IMR-90 (cell line): ENCODE measurements around the gene ZNF532.

Experiments used
- CEBPB ChIP-seq: IDR thresholded peaks from 2 replicates; pipeline ENCODE4 v1.6.1; 2012; ENCODE audit warnings: low read depth, low read length, improper control_type of control experiment
- POLR2A ChIP-seq: IDR thresholded peaks from 2 replicates; pipeline ENCODE4 v1.6.1; 2012; ENCODE audit warnings: mild to moderate bottlenecking, low read depth, low read length
- RAD21 ChIP-seq: IDR thresholded peaks from 2 replicates; pipeline ENCODE4 v1.6.1; 2012; ENCODE audit warnings: low read length, improper control_type of control experiment
- TF ChIP-seq, protein P1 (sequence below): conservative IDR thresholded peaks from 2 replicates; pipeline ENCODE4 v1.5.1; 2012; ENCODE audit warnings: mild to moderate bottlenecking, low read depth, low read length, improper control_type of control experiment

- TF ChIP-seq, protein P1, sequence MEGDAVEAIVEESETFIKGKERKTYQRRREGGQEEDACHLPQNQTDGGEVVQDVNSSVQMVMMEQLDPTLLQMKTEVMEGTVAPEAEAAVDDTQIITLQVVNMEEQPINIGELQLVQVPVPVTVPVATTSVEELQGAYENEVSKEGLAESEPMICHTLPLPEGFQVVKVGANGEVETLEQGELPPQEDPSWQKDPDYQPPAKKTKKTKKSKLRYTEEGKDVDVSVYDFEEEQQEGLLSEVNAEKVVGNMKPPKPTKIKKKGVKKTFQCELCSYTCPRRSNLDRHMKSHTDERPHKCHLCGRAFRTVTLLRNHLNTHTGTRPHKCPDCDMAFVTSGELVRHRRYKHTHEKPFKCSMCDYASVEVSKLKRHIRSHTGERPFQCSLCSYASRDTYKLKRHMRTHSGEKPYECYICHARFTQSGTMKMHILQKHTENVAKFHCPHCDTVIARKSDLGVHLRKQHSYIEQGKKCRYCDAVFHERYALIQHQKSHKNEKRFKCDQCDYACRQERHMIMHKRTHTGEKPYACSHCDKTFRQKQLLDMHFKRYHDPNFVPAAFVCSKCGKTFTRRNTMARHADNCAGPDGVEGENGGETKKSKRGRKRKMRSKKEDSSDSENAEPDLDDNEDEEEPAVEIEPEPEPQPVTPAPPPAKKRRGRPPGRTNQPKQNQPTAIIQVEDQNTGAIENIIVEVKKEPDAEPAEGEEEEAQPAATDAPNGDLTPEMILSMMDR = no peak
- TF ChIP-seq RAD21 (no peak), POLR2A (no peak), CEBPB (no peak)
Observed at GRCh38 chr18:58988600-58988999, 123.9 kb downstream of the ZNF532 start.
